Measurements from ENCODE around the gene PDSS1.

GRCh38 chr10:26681076-26681475 is 16.4 kb upstream of the PDSS1 start:
- TF ChIP-seq POLR2A (IDR thresholded peaks at IDR 0.05; ENCODE audit: low read depth, low read length), result no peak
- TF ChIP-seq TAF1 (IDR thresholded peaks at IDR 0.05; ENCODE audit: borderline replicate concordance, low read depth, low read length), result no peak

Data from GM12892 (cell line).